ENCODE results near the gene LARP6. TPM values are rescaled to one million over a fixed set of nuclear protein-coding genes. Genes with fewer than 3 reads are reported as not detected.
"Not testable (repeated sequence)": the region's sequence is repeated elsewhere in the genome, so short reads cannot be mapped to it uniquely, and the experiment has no call there.

The LARP6 gene
- total and polyA plus RNA-seq, 3 donors from 2014 or later: 49.6 to 105 (median 57.1) TPM

DNA sequence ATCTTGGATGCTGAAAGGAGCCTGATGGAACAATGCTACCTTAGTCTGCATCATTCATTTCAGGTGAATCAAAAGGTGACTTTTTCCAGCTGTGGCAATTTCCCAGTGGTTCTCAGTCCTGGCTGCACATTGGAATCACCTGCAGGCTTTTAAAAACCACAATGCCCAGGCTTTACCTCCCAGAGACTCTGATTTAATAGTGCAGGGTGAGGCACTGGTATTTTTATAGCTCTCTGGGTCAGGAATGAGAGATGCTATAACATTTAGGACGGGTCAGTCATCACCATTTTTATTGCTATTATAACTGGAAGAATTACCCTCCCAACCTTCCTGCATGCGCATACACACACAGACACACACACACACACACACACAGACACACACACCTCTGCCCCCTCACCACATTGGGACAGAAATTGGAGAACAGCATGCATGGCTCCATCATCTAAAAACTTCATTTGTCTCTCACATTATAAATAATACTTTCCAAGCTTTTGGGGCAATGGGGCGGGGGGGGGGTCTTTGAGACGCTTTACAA is 41.1 kb downstream of the LARP6 start:
- WGBS, 2 donors: 92 to 95% methylated on average over 4 of the region's 4 CpGs
- no peak overlapping the region for H3K4me3 ChIP-seq
- no peaks in the 10 kb centered on the region for H3K36me3 ChIP-seq (ENCODE audit: low read depth, missing control alignments)
- H3K9me3 ChIP-seq: no peaks in the 10 kb centered on the region
- H3K27me3 ChIP-seq: no peaks in the 10 kb centered on the region
- no peak overlapping the region for H3K27ac ChIP-seq
- intact Hi-C loops (cut with DNase I; ENCODE audit: low total_unique reads): loop anchor here (10.0 kb wide), 1 partner anchor 48 kb away; the partner anchor contains the start of gene UACA
- TF ChIP-seq POLR2A (IDR thresholded peaks at IDR 0.05) (no peak), CTCF (IDR thresholded peaks at IDR 0.05) (no peak)
- no peaks in the 10 kb centered on the region for H3K4me1 ChIP-seq
- DNase-seq: no peak

- Histone ChIP-seq H3K27ac (no peak overlapping the region), H3K4me3 (no peak overlapping the region), H3K4me1 (no peaks in the 10 kb centered on the region), H3K27me3 (no peaks in the 10 kb centered on the region), H3K9me3 (no peaks in the 10 kb centered on the region), H3K36me3 (ENCODE audit: low read depth, missing control alignments) (no peaks in the 10 kb centered on the region)
- no peak for DNase-seq
- WGBS, 2 donors: 76 to 82% methylated on average over 9 of the region's 9 CpGs
- intact Hi-C loops (cut with DNase I; ENCODE audit: low total_unique reads): loop anchor here (10.0 kb wide), 1 partner anchor 46 kb away; the partner anchor contains the start of gene UACA
- no peak for TF ChIP-seq CTCF (IDR thresholded peaks at IDR 0.05)
- TF ChIP-seq POLR2A (IDR thresholded peaks at IDR 0.05): no peak
Measured at GRCh38 chr15:70810916-70811578, 42.9 kb downstream of the LARP6 start.

DNA sequence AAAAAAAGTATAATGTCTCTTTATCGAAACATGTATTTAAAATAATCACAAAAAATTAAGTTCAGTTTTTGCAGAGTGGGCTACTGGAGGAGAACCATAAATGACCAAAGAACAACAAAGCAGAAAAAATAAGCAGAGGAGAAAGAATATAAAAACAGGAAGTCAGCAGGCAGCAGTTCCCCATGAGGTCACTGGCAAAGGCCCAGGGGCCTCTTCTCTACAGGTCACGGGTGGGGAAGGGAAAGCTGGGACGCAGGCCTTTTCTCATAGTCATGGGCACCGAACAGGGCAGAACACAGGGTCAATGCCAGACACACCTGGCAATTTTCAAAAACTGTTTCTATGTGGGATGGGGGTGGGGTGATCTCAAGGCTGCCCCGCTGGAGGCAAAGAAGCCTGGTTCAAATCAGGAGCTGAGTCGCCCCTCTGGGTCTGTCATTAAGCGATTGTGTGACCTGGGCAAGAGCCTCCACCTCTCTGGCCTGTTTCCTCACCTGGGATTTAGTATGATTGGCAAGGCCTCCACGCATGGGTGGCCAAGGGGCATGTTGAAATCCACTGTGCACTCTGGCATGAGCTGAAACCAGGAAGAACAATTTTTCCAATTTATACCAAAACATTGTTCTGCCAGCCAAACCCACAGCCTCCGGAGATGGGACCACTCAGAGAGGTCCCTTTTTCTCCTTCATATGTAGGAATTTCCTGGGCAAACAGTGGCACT is 46.8 kb downstream of the LARP6 start:
- WGBS, 2 donors: 72 to 75% methylated on average over 9 of the region's 9 CpGs
- intact Hi-C loops (cut with DNase I; ENCODE audit: low total_unique reads): no loop called here

DNA sequence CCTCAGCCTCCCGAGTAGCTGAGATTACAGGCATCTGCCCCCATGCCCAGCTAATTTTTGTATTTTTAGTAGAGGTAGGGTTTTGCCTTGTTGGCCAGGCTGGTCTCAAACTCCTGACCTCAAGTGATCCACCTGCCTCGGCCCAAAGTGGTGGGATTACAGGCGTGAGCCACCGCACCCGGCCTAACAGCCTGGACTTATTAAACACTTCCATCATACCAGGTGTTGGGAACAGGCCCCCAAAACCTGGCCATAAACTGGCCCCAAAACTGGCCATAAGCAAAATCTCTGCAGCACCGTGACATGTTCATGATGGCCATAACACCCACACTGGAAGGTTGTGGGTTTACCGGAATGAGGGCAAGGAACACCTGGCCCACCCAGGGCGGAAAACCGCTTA is 49.6 kb downstream of the LARP6 start:
- H3K36me3 ChIP-seq (ENCODE audit: low read depth, missing control alignments); H3K27me3 ChIP-seq; H3K27ac ChIP-seq; DNase-seq; H3K9me3 ChIP-seq; intact Hi-C loops (cut with DNase I; ENCODE audit: low total_unique reads); H3K4me3 ChIP-seq: not testable (repeated sequence)
- H3K4me1 ChIP-seq: peaks cover 12% of the 10 kb centered on the region
- WGBS, 2 donors: 96 to 99% methylated on average over 9 of the region's 9 CpGs

More for the DNA sequence above, 46.8 kb downstream of the LARP6 start:
- Histone ChIP-seq H3K4me3 (no peak overlapping the region), H3K4me1 (no peaks in the 10 kb centered on the region), H3K27ac (peak overlapping the region in 1 of 2 donors; percentile 27), H3K36me3 (ENCODE audit: low read depth, missing control alignments) (no peaks in the 10 kb centered on the region), H3K27me3 (no peaks in the 10 kb centered on the region), H3K9me3 (no peaks in the 10 kb centered on the region)
- TF ChIP-seq POLR2A (IDR thresholded peaks at IDR 0.05) (no peak), CTCF (IDR thresholded peaks at IDR 0.05) (no peak)
- DNase-seq: peak; percentile 70

DNA sequence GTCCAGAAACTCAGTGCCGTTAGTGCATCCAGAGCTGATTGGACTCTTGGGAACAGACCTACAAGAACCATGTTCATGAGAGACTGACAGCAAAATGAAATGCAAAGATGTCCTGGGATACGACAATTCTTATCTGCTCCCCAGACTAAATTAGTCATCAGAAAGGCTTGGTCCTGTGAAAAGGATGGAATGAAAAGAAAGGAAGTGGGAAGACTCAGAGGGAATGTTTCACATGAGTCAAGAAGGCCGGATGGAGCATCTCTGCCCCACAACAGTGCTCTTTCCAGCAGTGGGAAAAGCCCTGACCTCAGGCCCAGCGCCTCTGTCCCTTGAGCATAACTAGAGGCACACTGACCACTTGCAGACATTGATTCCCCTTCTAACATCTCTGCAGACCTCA is 51.3 kb downstream of the LARP6 start:
- TF ChIP-seq POLR2A (IDR thresholded peaks at IDR 0.05): no peak
- no peak for TF ChIP-seq CTCF (IDR thresholded peaks at IDR 0.05)
- WGBS, 2 donors: 85% methylated on average over 4 of the region's 4 CpGs
- Histone ChIP-seq H3K4me1 (peaks cover 13% of the 10 kb centered on the region), H3K27ac (no peak overlapping the region), H3K27me3 (no peaks in the 10 kb centered on the region), H3K36me3 (ENCODE audit: low read depth, missing control alignments) (no peaks in the 10 kb centered on the region), H3K9me3 (no peaks in the 10 kb centered on the region), H3K4me3 (no peak overlapping the region)
- no peak for DNase-seq
- intact Hi-C loops (cut with DNase I; ENCODE audit: low total_unique reads): no loop called here

All from testis (tissue), 3 donors.